ENCODE results near the gene CFAP410. TPM values are rescaled to one million over a fixed set of nuclear protein-coding genes. Genes with fewer than 3 reads are reported as not detected.

CFAP410 gene
- total RNA-seq, 1 donor from 2014 or later, result 23.4 TPM

DNA sequence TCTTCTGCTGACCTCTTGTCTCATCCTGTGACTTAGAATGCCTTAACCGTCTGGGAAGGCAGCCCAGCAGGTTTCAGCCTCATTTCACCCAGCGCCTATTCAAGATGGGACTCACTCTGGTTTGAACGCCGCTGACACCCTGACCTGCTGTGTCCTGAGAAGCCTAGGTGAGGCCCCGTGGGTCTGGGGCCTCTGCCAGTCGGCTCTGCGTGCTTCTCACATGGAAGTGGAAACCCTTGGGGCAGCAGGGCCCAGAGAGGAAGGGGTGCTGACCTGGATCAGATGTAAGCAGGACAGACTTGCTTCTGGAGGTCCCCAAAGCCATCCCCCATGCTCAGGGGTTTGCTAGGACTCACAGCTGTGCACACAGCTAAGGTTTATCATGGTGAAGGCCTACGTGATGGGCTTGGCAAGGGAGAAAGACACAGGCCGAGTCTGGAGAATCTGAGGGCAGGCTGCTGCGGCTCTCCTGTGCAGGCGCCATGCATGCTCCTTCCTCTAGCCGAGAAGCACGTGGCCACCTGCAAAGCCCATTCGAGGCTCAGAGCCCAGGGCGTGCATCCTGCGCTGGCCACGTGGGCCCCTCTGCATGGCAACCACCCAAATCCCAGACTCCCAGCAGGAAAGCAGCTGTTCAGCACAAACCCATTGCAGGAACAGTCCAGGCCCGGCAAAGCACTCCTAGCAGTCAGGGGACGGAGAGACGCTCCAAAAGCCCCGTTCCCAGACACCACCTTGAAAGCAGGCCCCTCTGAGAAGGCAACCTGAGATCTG, 18.1 kb upstream of the CFAP410 start:
- H3K36me3 Mint-ChIP-seq (ENCODE audit: unreplicated experiment), result no peaks in the 10 kb centered on the region
- H3K9me3 Mint-ChIP-seq (ENCODE audit: unreplicated experiment), result no peaks in the 10 kb centered on the region
- no peak overlapping the region for H3K4me3 Mint-ChIP-seq (ENCODE audit: unreplicated experiment)
- no peak for DNase-seq (ENCODE audit: extremely low spot score, unreplicated experiment)
- H3K27ac Mint-ChIP-seq (ENCODE audit: unreplicated experiment), result no peak overlapping the region
- TF ChIP-seq, protein P1, sequence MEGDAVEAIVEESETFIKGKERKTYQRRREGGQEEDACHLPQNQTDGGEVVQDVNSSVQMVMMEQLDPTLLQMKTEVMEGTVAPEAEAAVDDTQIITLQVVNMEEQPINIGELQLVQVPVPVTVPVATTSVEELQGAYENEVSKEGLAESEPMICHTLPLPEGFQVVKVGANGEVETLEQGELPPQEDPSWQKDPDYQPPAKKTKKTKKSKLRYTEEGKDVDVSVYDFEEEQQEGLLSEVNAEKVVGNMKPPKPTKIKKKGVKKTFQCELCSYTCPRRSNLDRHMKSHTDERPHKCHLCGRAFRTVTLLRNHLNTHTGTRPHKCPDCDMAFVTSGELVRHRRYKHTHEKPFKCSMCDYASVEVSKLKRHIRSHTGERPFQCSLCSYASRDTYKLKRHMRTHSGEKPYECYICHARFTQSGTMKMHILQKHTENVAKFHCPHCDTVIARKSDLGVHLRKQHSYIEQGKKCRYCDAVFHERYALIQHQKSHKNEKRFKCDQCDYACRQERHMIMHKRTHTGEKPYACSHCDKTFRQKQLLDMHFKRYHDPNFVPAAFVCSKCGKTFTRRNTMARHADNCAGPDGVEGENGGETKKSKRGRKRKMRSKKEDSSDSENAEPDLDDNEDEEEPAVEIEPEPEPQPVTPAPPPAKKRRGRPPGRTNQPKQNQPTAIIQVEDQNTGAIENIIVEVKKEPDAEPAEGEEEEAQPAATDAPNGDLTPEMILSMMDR (IDR thresholded peaks at IDR 0.05), result no peak
- H3K4me1 Mint-ChIP-seq (ENCODE audit: unreplicated experiment), result no peaks in the 10 kb centered on the region
- H3K27me3 Mint-ChIP-seq (ENCODE audit: unreplicated experiment), result peaks cover 9% of the 10 kb centered on the region

GRCh38 chr21:44356636-44357035, 17.4 kb upstream of the CFAP410 start:
- Mint-ChIP-seq H3K27ac (ENCODE audit: unreplicated experiment) (no peak overlapping the region), H3K9me3 (ENCODE audit: unreplicated experiment) (no peaks in the 10 kb centered on the region), H3K36me3 (ENCODE audit: unreplicated experiment) (no peaks in the 10 kb centered on the region), H3K4me1 (ENCODE audit: unreplicated experiment) (no peaks in the 10 kb centered on the region), H3K27me3 (ENCODE audit: unreplicated experiment) (peaks cover 9% of the 10 kb centered on the region), H3K4me3 (ENCODE audit: unreplicated experiment) (no peak overlapping the region)
- TF ChIP-seq, protein P1 (IDR thresholded peaks at IDR 0.05), result no peak
- DNase-seq (ENCODE audit: extremely low spot score, unreplicated experiment), result no peak

- Mint-ChIP-seq H3K9me3 (ENCODE audit: unreplicated experiment) (no peaks in the 10 kb centered on the region), H3K27ac (ENCODE audit: unreplicated experiment) (no peak overlapping the region), H3K27me3 (ENCODE audit: unreplicated experiment) (peaks cover 9% of the 10 kb centered on the region), H3K4me3 (ENCODE audit: unreplicated experiment) (no peak overlapping the region), H3K36me3 (ENCODE audit: unreplicated experiment) (no peaks in the 10 kb centered on the region), H3K4me1 (ENCODE audit: unreplicated experiment) (no peaks in the 10 kb centered on the region)
- no peak for DNase-seq (ENCODE audit: extremely low spot score, unreplicated experiment)
- TF ChIP-seq, protein P1 (IDR thresholded peaks at IDR 0.05), result no peak
Observed at GRCh38 chr21:44356160-44356559, 17.0 kb upstream of the CFAP410 start.

GRCh38 chr21:44354775-44355771, 15.9 kb upstream of the CFAP410 start:
- H3K9me3 Mint-ChIP-seq (ENCODE audit: unreplicated experiment), result no peaks in the 10 kb centered on the region

More at GRCh38 chr21:44354775-44355771, 15.9 kb upstream of the CFAP410 start:
- TF ChIP-seq, protein P1 (IDR thresholded peaks at IDR 0.05), result no peak
- H3K27me3 Mint-ChIP-seq (ENCODE audit: unreplicated experiment), result peaks cover 9% of the 10 kb centered on the region
- no peaks in the 10 kb centered on the region for H3K4me1 Mint-ChIP-seq (ENCODE audit: unreplicated experiment)
- H3K4me3 Mint-ChIP-seq (ENCODE audit: unreplicated experiment), result no peak overlapping the region
- H3K27ac Mint-ChIP-seq (ENCODE audit: unreplicated experiment), result no peak overlapping the region
- no peak for DNase-seq (ENCODE audit: extremely low spot score, unreplicated experiment)
- no peaks in the 10 kb centered on the region for H3K36me3 Mint-ChIP-seq (ENCODE audit: unreplicated experiment)
